Measurements from ENCODE around the gene RPN2.

Gene RPN2

GRCh38 chr20:37267667-37268313 lies 88.7 kb downstream of the RPN2 start:
- peak overlapping the region; percentile 2 for H3K9ac ChIP-seq (ENCODE audit: low read depth, low read length)
- H3K27me3 ChIP-seq (ENCODE audit: control insufficient read depth, insufficient read depth, low read length), result no peaks in the 10 kb centered on the region
- H3K9me3 ChIP-seq (ENCODE audit: control insufficient read depth, insufficient read depth, low read length), result no peaks in the 10 kb centered on the region
- peaks cover 13% of the 10 kb centered on the region for H3K4me1 ChIP-seq (ENCODE audit: control insufficient read depth, insufficient read depth, low read length)
- no peak overlapping the region for H3K4me3 ChIP-seq (ENCODE audit: low read depth, low read length)
- H3K36me3 ChIP-seq (ENCODE audit: control insufficient read depth, insufficient read depth, low read length), result no peaks in the 10 kb centered on the region
- H3K27ac ChIP-seq (ENCODE audit: low read depth, low read length), result peak overlapping the region; percentile 89

GRCh38 chr20:37270576-37271420 lies 91.7 kb downstream of the RPN2 start:
- Histone ChIP-seq H3K4me1 (ENCODE audit: control insufficient read depth, insufficient read depth, low read length) (peaks cover 13% of the 10 kb centered on the region), H3K27ac (ENCODE audit: low read depth, low read length) (no peak overlapping the region), H3K36me3 (ENCODE audit: control insufficient read depth, insufficient read depth, low read length) (no peaks in the 10 kb centered on the region)

GRCh38 chr20:37271421-37271768 lies 92.3 kb downstream of the RPN2 start:
- Histone ChIP-seq H3K27me3 (ENCODE audit: control insufficient read depth, insufficient read depth, low read length) (no peaks in the 10 kb centered on the region), H3K4me1 (ENCODE audit: control insufficient read depth, insufficient read depth, low read length) (peaks cover 13% of the 10 kb centered on the region), H3K9me3 (ENCODE audit: control insufficient read depth, insufficient read depth, low read length) (no peaks in the 10 kb centered on the region), H3K9ac (ENCODE audit: low read depth, low read length) (no peak overlapping the region), H3K4me3 (ENCODE audit: low read depth, low read length) (no peak overlapping the region), H3K36me3 (ENCODE audit: control insufficient read depth, insufficient read depth, low read length) (no peaks in the 10 kb centered on the region), H3K27ac (ENCODE audit: low read depth, low read length) (no peak overlapping the region)

More at GRCh38 chr20:37270576-37271420, 91.7 kb downstream of the RPN2 start:
- Histone ChIP-seq H3K4me3 (ENCODE audit: low read depth, low read length) (no peak overlapping the region), H3K9me3 (ENCODE audit: control insufficient read depth, insufficient read depth, low read length) (no peaks in the 10 kb centered on the region), H3K27me3 (ENCODE audit: control insufficient read depth, insufficient read depth, low read length) (no peaks in the 10 kb centered on the region), H3K9ac (ENCODE audit: low read depth, low read length) (no peak overlapping the region)

- H3K36me3 ChIP-seq (ENCODE audit: control insufficient read depth, insufficient read depth, low read length), result no peaks in the 10 kb centered on the region
- no peaks in the 10 kb centered on the region for H3K4me1 ChIP-seq (ENCODE audit: control insufficient read depth, insufficient read depth, low read length)
- no peaks in the 10 kb centered on the region for H3K27me3 ChIP-seq (ENCODE audit: control insufficient read depth, insufficient read depth, low read length)
- no peaks in the 10 kb centered on the region for H3K9me3 ChIP-seq (ENCODE audit: control insufficient read depth, insufficient read depth, low read length)
- no peak overlapping the region for H3K9ac ChIP-seq (ENCODE audit: low read depth, low read length)
- no peak overlapping the region for H3K4me3 ChIP-seq (ENCODE audit: low read depth, low read length)
- H3K27ac ChIP-seq (ENCODE audit: low read depth, low read length), result no peak overlapping the region
These were observed 94.9 kb downstream of the RPN2 start for GRCh38 chr20:37273988-37274387.

GRCh38 chr20:37274851-37275524 lies 95.9 kb downstream of the RPN2 start:
- no peaks in the 10 kb centered on the region for H3K36me3 ChIP-seq (ENCODE audit: control insufficient read depth, insufficient read depth, low read length)
- no peaks in the 10 kb centered on the region for H3K27me3 ChIP-seq (ENCODE audit: control insufficient read depth, insufficient read depth, low read length)
- H3K4me1 ChIP-seq (ENCODE audit: control insufficient read depth, insufficient read depth, low read length), result peaks cover 4% of the 10 kb centered on the region; the same call in 1 of the 2 replicates
- no peaks in the 10 kb centered on the region for H3K9me3 ChIP-seq (ENCODE audit: control insufficient read depth, insufficient read depth, low read length)
- no peak overlapping the region for H3K9ac ChIP-seq (ENCODE audit: low read depth, low read length)
- H3K4me3 ChIP-seq (ENCODE audit: low read depth, low read length), result no peak overlapping the region
- no peak overlapping the region for H3K27ac ChIP-seq (ENCODE audit: low read depth, low read length)

- Histone ChIP-seq H3K9ac (ENCODE audit: low read depth, low read length) (no peak overlapping the region), H3K9me3 (ENCODE audit: control insufficient read depth, insufficient read depth, low read length) (no peaks in the 10 kb centered on the region), H3K36me3 (ENCODE audit: control insufficient read depth, insufficient read depth, low read length) (no peaks in the 10 kb centered on the region), H3K27ac (ENCODE audit: low read depth, low read length) (no peak overlapping the region), H3K27me3 (ENCODE audit: control insufficient read depth, insufficient read depth, low read length) (no peaks in the 10 kb centered on the region), H3K4me3 (ENCODE audit: low read depth, low read length) (no peak overlapping the region), H3K4me1 (ENCODE audit: control insufficient read depth, insufficient read depth, low read length) (peaks cover 4% of the 10 kb centered on the region; the same call in 1 of the 2 replicates)
These were observed 97.5 kb downstream of the RPN2 start for GRCh38 chr20:37276494-37277252.

GRCh38 chr20:37277253-37277593 lies 98.1 kb downstream of the RPN2 start:
- Histone ChIP-seq H3K9me3 (ENCODE audit: control insufficient read depth, insufficient read depth, low read length) (no peaks in the 10 kb centered on the region), H3K4me1 (ENCODE audit: control insufficient read depth, insufficient read depth, low read length) (peaks cover 4% of the 10 kb centered on the region; the same call in 1 of the 2 replicates), H3K4me3 (ENCODE audit: low read depth, low read length) (no peak overlapping the region), H3K27ac (ENCODE audit: low read depth, low read length) (no peak overlapping the region), H3K27me3 (ENCODE audit: control insufficient read depth, insufficient read depth, low read length) (no peaks in the 10 kb centered on the region), H3K9ac (ENCODE audit: low read depth, low read length) (no peak overlapping the region), H3K36me3 (ENCODE audit: control insufficient read depth, insufficient read depth, low read length) (no peaks in the 10 kb centered on the region)

GRCh38 chr20:37278966-37279590 lies 99.9 kb downstream of the RPN2 start:
- Histone ChIP-seq H3K36me3 (ENCODE audit: control insufficient read depth, insufficient read depth, low read length) (no peaks in the 10 kb centered on the region), H3K27ac (ENCODE audit: low read depth, low read length) (no peak overlapping the region), H3K4me1 (ENCODE audit: control insufficient read depth, insufficient read depth, low read length) (peaks cover 7% of the 10 kb centered on the region; the same call in 1 of the 2 replicates), H3K9ac (ENCODE audit: low read depth, low read length) (no peak overlapping the region), H3K4me3 (ENCODE audit: low read depth, low read length) (no peak overlapping the region), H3K27me3 (ENCODE audit: control insufficient read depth, insufficient read depth, low read length) (no peaks in the 10 kb centered on the region), H3K9me3 (ENCODE audit: control insufficient read depth, insufficient read depth, low read length) (no peaks in the 10 kb centered on the region)

GRCh38 chr20:37279820-37280219 lies 100.7 kb downstream of the RPN2 start:
- no peak overlapping the region for H3K9ac ChIP-seq (ENCODE audit: low read depth, low read length)
- no peak overlapping the region for H3K27ac ChIP-seq (ENCODE audit: low read depth, low read length)
- H3K9me3 ChIP-seq (ENCODE audit: control insufficient read depth, insufficient read depth, low read length), result no peaks in the 10 kb centered on the region
- H3K4me1 ChIP-seq (ENCODE audit: control insufficient read depth, insufficient read depth, low read length), result peaks cover 7% of the 10 kb centered on the region; the same call in 1 of the 2 replicates
- H3K27me3 ChIP-seq (ENCODE audit: control insufficient read depth, insufficient read depth, low read length), result no peaks in the 10 kb centered on the region
- H3K4me3 ChIP-seq (ENCODE audit: low read depth, low read length), result no peak overlapping the region
- no peaks in the 10 kb centered on the region for H3K36me3 ChIP-seq (ENCODE audit: control insufficient read depth, insufficient read depth, low read length)

- Histone ChIP-seq H3K4me3 (ENCODE audit: low read depth, low read length) (no peak overlapping the region), H3K9me3 (ENCODE audit: control insufficient read depth, insufficient read depth, low read length) (no peaks in the 10 kb centered on the region), H3K4me1 (ENCODE audit: control insufficient read depth, insufficient read depth, low read length) (peaks cover 7% of the 10 kb centered on the region; the same call in 1 of the 2 replicates), H3K27ac (ENCODE audit: low read depth, low read length) (no peak overlapping the region), H3K9ac (ENCODE audit: low read depth, low read length) (no peak overlapping the region), H3K36me3 (ENCODE audit: control insufficient read depth, insufficient read depth, low read length) (no peaks in the 10 kb centered on the region), H3K27me3 (ENCODE audit: control insufficient read depth, insufficient read depth, low read length) (no peaks in the 10 kb centered on the region)
These were observed 101.3 kb downstream of the RPN2 start for GRCh38 chr20:37280403-37280802.
